ENCODE measurements around the gene COL24A1.

COL24A1 gene

DNA sequence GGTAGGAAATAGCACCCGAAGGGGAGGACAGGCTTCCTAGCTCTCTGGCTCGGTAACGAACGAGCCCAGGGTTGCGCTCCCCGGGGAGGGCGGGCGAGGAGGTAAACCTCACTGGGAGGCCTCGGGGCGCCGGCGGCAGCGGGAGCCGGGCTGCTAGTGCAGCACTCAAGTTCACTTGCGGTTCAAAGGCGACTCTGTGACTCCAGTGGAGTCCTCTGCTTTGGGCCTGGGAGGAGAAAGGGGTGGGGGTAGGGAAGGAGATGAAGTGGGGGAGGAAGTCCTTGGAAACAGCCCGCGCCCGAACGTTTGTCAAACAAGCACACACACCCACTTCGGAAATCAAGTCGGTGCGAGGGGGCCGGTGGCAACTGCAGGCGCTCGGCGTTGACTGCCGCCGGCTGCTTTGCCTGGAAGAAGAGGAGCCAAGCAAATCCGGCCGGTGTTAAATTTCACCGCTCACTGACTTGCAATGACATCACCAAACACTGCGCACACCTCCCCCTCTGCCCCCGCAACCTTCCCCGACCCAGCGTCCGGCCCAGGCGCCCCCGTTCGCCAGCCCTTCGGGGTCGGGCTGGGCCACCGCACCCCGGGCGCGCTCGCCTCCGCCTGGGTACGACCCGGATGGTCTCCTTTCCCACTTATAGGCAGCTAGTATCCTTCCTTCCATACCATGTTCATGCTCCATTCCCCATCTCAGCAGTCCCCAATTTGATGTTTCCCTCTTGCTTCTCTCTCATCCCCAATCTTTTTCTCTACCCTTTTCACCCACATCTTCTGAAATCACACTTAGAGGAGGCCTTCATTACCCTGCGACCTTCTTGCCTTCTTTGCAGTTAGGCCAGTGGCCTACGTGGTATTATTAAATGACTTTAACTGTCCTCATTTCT lies at the start of gene COL24A1:
Gene COL24A1 (minus strand): TSS at position 207 of the 890 bp plus-strand sequence. CDS start 376 bp downstream, outside the sequence.
- DNase-seq (ENCODE audit: low read depth), result no peak

DNA sequence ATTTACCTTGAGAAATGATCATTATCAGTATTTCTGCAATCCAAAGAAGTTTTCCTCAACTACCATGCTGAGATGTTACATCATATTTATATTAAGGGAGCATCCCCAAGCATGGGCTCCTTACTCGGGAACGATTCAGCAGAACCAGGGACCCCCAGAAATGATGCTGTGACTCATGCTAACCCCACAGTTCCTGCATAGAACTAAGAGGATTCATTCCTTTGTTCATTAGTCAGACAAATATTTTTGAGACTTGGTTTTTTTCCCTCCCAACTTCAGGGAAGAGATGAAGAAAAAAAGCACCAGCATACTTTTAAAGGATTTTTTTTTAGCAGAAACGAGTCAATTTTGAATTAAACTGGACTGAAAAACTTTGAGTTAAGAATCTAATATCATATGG lies 49.2 kb upstream of the COL24A1 start:
- DNase-seq (ENCODE audit: low read depth), result no peak

DNA sequence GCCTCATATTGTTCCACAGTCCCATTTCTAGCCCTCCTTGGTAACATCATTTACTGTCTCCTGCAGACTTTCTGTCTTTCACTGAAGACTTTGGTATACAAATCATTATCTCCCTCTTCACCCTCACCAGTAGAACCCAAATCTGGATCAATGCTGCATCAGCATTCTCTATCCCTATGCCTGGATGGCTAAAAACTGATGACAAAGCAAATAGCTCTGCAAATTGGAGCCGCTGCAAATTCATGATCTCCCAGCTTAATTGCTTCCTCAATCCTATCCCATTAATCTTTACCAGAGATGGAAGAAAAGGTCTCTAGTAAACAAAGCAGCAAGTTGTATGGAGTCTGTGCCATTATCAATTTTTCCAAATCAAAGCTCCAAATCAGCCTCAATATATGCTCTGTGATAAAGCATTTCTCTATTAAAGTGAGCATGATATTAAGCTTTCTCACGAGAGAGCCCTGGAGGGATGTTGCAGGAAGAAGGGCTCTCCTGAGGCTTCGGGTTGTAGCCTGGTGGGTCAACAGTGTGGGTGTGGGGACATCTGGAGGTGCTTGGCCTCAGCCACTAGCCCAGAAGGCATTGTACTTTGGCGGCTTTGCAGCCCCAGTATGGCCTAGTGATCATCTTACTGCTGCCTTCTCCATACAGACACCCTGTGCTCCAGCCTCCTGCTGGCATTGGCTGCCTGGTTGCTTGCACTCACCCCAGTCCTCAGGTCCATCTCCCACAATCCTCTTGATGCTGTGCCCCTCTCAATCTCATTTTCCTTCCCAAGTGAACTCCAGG lies 46.2 kb upstream of the COL24A1 start:
- DNase-seq (ENCODE audit: low read depth), result no peak

DNA sequence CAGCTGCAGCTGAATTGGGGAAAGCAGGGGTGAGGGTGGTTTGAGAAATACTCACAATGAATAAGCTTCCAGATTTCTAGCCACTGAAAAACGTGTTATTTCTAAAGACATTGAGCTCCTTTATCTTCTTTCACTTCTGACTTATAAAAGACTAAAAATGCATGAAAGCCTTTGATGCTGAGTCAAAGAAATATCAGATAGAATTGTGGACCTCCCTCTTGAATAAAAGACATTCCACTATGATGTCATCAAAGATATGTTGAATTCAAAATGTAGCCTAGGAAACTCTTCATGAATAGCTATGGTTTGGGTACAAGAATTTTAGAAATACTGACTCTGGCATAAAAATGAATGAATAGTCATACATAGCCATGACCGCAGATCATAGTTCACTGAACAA lies 44.7 kb upstream of the COL24A1 start:
- no peak for DNase-seq (ENCODE audit: low read depth)

DNA sequence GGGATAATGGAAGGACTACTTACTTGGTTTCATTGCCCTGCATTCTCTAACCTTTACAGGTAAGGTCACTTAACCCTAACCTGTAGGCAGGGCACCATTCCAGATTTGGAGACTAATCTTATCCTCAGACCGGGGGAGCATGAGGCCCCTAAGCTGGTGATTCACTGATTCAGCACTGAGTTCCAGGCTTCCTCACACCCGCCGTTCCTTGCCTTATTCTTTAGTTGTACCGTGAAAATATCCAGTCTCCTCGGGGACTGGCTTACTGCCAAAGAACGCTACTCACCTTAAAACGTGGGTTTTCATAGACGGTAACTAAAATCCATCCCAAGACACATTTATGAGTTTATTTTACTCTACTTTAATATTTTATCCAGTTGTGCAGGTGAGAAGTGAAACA lies 44.3 kb upstream of the COL24A1 start:
- DNase-seq (ENCODE audit: low read depth), result no peak

DNA sequence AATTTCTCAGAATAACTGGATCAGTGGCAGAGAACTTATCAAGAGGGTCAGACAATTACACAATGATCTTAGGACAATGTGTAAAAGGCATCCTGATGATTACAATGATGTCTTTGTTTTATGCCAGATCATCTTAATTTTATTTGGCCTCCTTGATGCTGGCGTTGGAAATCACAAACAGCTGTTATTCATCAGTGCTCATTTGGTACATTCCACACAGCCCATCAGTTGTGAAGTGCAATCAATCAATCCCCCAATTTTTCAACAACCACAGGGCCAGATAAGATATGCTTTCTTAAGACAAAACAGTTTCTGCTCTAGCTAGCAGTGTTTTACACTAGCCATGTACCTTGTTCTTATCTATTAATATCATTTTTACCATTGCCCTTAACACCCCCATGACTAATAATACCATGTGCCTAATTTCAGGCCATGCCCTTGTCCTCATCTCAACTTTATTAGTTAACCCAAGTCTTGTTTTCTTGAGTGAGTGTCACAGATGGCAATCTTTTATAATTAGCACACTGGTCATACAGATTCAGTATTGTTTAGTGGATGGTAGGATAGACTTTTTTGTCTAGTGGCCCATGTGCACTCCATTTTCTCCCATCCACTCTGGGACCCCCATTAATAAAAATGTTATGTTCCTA lies 40.8 kb upstream of the COL24A1 start:
- no peak for DNase-seq (ENCODE audit: low read depth)

DNA sequence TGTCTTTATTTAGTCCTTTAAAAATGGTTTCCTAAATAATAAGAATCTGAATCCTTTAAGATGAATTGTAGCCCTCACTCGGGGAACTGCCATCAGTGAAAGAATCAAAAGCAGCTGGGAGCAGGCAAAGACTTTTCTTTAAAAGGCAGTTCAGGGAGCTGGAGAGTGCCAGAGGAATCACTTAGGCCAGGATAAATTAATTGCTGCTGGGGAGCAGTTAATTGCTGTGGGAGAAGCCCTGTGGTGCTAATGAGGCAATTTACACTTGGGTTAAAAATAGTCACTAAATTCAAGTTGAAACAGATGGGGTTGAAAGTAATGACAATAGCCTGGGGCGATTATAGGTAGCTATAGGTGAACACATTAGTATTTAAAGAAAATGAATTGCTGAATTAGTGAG lies 38.7 kb upstream of the COL24A1 start:
- DNase-seq (ENCODE audit: low read depth), result no peak

DNA sequence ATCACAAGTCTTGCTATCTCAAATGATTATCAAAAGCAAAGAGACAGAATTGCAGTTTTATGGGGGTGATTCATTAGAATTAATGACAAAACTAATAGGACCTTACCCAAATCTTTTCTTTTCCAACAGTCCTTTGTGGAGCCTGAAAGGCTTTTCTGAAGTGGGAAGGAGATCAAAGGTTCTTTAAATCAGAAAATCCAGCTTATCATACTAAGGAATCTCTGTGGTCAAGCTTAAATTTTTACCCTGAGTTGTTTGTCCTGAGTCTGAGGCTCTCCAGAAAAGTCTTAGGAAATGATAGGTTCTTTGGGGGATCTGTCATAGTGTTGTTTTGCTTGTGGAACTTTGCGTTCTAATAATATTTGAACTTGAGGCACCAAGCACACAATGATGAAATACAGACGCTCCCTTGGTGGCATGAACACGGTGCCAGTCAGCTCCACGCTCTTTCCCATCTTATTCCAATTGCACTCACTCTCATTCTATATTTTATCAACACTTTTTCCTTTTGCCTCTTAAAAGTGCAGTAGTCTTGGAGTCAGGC lies 38.0 kb upstream of the COL24A1 start:
- no peak for DNase-seq (ENCODE audit: low read depth)

DNA sequence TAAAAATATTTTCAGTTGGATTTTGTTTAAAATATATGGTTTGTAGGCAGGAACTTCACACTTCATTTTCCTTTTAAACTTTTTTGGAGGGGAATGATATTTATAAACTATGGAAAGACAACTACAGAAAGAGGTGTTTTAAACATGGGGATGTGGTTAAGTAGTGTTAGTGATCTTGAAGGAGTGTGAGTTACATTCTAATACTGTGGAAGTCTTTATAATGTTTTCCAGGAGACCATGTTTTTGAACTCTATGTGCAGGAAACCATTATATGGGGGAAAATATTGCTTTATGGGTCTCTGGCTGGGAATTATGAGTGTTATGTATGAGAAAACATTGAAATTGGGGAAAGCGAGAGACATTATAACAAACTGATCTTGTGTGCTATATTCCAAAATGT lies 35.8 kb upstream of the COL24A1 start:
- DNase-seq (ENCODE audit: low read depth), result no peak

DNA sequence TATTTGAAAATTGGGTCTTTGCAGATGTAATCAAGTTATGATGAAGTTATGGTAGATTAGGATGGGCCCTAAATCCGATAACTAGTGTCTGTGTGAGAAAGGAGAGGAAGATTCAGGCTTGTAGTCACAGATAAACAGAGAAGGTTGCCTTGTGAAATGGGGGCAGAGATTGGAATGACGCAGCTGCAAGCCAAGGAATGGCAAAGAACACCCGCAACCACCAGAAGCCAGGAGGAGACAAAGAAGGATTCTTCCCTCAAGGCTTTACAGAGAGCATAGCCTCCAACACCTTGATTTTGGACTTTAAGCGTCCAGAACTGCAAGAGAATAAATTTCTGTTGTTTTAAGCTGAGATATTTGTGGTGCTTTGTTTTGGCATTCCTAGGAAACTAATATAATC lies 35.4 kb upstream of the COL24A1 start:
- DNase-seq (ENCODE audit: low read depth), result no peak

DNA sequence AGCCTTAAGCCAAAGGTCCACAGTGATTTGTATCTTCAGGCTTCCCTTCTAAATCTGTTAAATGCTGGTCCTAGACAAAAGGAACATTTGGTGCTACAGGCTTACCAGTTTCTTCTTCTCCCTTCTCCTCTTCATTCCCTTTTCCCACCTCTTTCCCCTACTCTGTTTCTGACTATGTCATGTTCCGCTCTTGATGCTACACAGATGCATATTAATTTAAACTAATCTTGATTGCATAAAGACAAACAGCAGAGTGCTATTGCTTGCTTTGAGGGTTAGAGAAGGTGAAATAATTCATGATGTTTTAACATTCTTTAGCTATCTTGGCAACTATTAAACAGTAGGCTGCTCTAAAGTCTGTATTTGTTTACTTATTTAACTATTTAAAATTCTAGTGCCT lies 34.3 kb upstream of the COL24A1 start:
- no peak for DNase-seq (ENCODE audit: low read depth)

DNA sequence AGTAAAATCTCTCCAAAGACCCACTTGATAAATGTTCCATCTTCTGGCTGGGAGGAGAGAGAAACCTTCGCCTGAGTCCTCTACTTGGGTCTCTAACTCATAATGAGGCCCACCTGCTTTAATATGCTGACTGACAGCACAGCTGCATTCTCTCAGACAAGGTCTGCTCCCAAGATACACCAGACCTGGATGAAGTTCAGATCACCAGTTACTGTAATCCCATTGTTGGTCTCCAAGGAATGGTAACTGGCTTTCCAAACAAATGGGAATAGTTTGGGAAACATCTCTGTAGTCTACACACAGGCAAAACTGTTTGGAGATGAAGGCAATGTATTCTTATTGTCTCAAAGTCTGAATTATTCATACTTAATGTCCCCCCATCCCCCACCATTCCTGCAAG lies 27.9 kb upstream of the COL24A1 start:
- no peak for DNase-seq (ENCODE audit: low read depth)

DNA sequence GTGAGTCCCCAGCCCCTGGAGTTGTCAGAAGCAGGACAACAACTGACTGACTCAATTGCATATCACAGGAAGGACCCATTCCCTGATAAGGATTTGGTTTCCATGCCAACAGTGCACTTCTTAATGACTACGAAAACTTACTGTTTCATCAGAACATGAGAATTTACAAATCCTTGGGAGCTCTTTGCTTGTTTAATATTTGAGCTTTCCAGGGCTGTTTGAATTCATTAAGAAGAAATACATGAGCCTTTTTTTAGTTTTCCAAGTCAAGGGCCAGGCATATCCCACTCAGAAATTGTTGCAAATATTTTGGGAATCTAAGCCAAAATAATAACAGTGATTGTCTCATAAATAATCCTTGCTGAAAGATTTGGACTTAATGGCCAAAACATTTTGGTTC lies 27.2 kb upstream of the COL24A1 start:
- DNase-seq (ENCODE audit: low read depth), result no peak

DNA sequence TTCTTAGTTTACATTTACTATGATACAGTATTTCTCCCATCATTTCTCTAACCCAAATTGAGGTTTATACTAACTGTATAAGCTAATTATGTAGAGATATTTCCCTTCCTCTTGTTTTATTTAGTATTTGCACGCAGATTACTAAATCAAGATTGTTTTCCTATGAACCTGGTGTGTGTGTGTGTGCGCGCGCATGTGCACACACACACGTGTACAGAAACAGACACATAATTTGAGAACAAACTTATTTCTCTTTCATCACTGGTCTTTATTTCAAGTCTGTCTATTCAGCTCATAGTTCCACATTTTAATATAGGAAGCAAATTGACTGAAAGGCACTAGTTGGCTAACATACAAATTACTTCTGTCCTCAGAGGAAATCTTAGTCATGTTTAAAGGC lies 19.7 kb upstream of the COL24A1 start:
- DNase-seq (ENCODE audit: low read depth), result no peak

DNA sequence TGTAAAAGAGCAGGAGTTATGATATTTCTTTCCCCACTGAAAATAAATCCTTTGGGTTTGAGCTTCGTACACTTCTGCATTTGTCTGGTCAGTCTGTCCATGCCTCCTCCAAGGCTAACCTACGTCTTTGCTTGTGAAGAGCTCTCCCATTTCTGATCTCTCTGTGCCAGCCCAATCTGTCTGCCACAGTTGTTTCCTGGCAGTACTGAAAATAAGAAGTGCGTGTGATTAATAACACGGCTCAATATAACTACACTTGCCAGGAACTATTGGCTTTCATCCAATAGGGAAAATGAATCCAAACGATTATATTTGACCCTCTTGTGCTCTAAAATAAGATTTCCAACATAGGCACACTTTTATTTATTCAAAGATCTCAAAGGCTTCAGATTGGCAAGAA lies 19.2 kb upstream of the COL24A1 start:
- no peak for DNase-seq (ENCODE audit: low read depth)

DNA sequence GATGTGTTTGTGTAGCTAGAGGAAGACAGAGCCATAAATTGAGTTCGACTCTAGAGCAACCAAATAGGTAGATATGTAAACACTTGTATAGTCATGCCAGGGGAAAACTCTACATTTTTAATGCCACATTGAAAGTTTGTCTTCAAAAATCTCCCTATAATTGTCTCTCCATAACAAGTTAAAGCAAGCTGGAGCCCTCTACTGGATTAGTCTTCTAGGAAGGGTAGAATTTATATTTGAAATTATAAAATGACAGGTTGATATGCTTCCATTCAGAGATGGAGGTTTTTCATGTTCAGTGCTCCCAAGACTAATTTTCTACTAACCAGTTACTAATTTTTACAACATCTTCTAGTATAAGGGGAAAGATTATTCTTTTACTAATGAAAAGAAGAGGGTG lies 13.1 kb upstream of the COL24A1 start:
- no peak for DNase-seq (ENCODE audit: low read depth)

DNA sequence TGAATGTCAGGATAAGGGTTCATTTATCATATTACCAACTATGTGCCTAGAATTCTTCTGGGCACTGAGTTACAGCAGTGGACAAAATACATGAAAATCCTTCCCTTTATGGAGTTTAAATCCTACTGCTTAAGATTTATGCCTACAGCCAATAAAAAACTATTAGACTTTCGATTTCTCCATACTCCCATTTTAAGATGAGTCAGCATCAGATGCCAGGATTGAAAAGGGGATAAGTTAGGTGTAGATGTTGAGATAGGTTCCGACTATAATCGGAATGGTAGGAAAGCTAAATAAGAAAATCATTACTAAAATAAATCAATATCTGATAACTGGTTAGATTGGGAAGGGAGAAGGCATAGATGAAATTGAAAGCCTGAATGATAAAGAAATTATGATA lies 3.2 kb upstream of the COL24A1 start:
- no peak for DNase-seq (ENCODE audit: low read depth)

DNA sequence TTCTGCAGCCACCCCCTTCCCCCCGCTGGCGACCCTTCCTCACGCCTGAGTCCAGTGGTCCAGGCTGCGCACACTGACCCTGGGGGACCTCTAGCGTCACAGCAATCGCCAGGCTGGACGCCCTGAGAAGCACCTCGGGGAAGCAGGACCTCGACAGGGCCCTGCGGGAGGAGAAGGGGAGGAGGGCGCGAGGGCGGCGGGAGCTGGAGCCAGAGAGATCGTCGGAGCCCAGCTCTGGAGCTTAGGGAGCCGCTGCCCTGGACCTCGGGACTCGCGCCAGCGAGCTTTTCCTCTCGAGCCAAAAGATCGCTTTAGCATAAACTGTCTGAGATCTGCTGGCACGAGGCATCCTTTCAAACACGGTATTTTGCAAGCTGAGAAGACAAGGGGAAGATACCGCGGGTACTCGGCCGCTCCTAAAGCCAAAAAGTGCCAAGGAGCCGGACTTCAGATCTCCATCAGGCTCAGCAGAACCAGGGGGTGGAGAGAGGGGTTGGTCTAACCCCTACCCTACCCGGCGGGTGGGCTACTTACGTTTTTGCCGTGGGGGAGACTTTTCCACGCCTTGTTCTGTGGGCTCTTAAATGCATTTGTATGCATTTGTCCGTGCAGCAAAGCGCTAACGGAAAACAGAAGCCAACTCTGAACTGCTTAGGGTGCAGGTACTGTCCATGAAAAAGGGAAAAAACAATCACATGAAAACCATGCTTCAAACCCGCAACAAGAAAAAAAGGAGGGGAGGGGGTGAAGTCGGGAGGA lies 586 bp downstream of the COL24A1 start:
- DNase-seq (ENCODE audit: low read depth), result no peak

DNA sequence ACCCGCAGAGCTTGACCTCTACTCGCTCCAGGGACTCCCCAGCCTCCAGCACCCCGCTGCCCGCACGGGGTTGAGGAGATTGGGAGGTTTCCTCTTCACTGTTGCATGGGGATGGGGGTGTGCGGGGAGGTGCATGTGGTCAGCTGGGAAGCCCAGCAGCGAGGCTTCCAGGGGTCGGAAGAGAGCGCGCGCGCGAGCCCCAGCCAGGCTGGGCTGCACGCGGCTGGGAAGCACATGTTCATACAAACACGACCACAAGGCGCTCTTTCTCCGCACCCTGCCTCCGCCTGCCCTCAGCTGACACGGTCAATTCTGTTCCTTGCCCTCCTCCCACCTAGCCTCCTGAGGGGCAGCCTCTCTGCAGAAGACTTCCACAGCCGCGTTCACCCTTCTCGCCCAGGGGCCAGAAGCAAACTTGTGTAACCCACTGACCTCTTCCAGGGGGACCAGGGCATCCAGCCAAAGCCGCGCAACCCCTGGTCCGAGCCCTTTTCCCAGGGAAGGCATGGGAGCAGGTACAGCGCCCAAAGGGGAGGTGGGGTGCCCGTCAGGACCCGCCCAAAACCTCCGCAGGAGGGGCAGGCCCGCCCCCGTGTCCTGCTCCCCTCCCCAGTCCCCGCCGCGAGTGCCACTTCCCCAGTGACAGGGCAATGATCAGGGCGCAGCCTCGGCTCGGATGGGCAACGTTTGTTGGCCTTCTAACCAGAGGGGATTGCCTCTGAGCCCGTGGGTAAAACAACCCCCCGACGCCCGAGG lies 1.3 kb downstream of the COL24A1 start:
- DNase-seq (ENCODE audit: low read depth), result no peak

DNA sequence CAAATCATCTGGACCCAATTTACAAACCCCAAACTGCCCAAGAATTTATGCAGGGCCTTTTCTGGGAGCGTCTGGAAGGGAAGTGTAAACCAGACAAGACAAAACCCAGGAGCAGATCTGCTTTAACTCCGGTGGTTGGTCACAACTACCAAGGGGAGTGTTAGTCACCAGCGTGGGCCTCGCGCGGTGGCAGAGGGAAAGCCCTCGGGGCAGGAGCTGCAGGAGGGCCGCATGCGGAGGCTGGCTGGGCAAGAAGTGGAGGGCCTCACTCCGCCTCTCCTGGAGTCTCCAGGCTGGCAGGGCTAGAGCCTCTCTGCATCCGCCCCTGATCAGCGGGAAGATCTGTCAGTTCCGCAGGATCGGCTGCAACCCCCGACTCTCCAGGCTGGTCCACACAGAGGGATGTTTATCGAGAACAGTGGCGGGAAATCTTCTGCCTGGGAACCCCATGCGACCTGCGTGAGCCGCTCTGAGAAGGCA lies 2.0 kb downstream of the COL24A1 start:
- DNase-seq (ENCODE audit: low read depth), result no peak

DNA sequence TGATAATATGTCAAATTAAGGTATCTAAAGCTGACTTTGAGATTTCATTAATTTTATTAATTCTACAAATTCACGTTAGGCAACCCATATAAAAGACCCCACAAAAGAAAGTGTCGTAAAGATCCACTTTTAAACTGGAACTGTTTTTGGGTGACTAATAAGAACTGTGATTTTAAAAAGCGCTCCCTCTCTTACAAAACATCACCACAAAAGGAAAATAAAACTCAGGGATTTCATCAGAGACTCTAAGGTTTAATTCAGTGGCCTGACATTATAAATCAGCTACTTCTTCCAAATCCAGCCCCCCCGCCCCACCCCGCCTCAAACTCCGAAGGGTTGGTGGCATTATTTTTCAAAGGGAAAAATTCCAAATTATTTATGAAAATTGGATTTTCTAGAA lies 2.7 kb downstream of the COL24A1 start:
- no peak for DNase-seq (ENCODE audit: low read depth)
